VCaP (cell line): Measurements from ENCODE around the gene KATNAL2.
A peak's percentile ranks its signal among the peaks of the same experiment; 100 is the strongest.
"Not testable (repeated sequence)": the region's sequence is repeated elsewhere in the genome, so short reads cannot be mapped to it uniquely, and the experiment has no call there.

Experiments used
- H3K27ac ChIP-seq: fragments of 450-650 bp; 2 replicates; pipeline ENCODE4 v1.5.1; 2017
- CTCF ChIP-seq: fragments of 450-650 bp; conservative IDR thresholded peaks from 2 replicates; pipeline ENCODE4 v1.5.1; 2017; ENCODE audit warnings: mild to moderate bottlenecking, moderate library complexity

KATNAL2 gene

GRCh38 chr18:46939998-46940571, 22.7 kb downstream of the KATNAL2 start:
- no peak for TF ChIP-seq CTCF

GRCh38 chr18:46942646-46943045, 25.2 kb downstream of the KATNAL2 start:
- TF ChIP-seq CTCF: no peak

More at GRCh38 chr18:46939998-46940571, 22.7 kb downstream of the KATNAL2 start:
- no peak overlapping the region for H3K27ac ChIP-seq

GRCh38 chr18:46946656-46947282, 29.4 kb downstream of the KATNAL2 start:
- H3K27ac ChIP-seq: peak overlapping the region; percentile 50
- TF ChIP-seq CTCF: no peak

More at GRCh38 chr18:46942646-46943045, 25.2 kb downstream of the KATNAL2 start:
- H3K27ac ChIP-seq: no peak overlapping the region

GRCh38 chr18:46950064-46950656, 32.8 kb downstream of the KATNAL2 start:
- no peak overlapping the region for H3K27ac ChIP-seq
- peak; percentile 64 for TF ChIP-seq CTCF

- no peak overlapping the region for H3K27ac ChIP-seq
- no peak for TF ChIP-seq CTCF
Measured at GRCh38 chr18:46953195-46953594, 35.8 kb downstream of the KATNAL2 start.

- H3K27ac ChIP-seq: no peak overlapping the region
- TF ChIP-seq CTCF: no peak
Measured at GRCh38 chr18:46958209-46958608, 40.8 kb downstream of the KATNAL2 start.

GRCh38 chr18:46963656-46964578, 46.5 kb downstream of the KATNAL2 start:
- H3K27ac ChIP-seq: not testable (repeated sequence)

- H3K27ac ChIP-seq: not testable (repeated sequence)
Measured at GRCh38 chr18:46964579-46965293, 47.3 kb downstream of the KATNAL2 start.

GRCh38 chr18:46966266-46966665, 48.9 kb downstream of the KATNAL2 start:
- not testable (repeated sequence) for H3K27ac ChIP-seq

GRCh38 chr18:46969551-46969950, 52.1 kb downstream of the KATNAL2 start:
- H3K27ac ChIP-seq: not testable (repeated sequence)

- H3K27ac ChIP-seq: not testable (repeated sequence)
Measured at GRCh38 chr18:47019870-47020269, 102.5 kb downstream of the KATNAL2 start.

GRCh38 chr18:47020757-47021156, 103.4 kb downstream of the KATNAL2 start:
- not testable (repeated sequence) for H3K27ac ChIP-seq
